K562 (cell line): ENCODE data around the gene SCAANT1. TPM values are rescaled to one million over a fixed set of nuclear protein-coding genes. Genes with fewer than 3 reads are reported as not detected.

Experiments used
- ATAC-seq: fragments of 200-7000 bp; cut with Tn5 transposase; 3 replicates; pipeline ENCODE4 v1.9.1; 2020; ENCODE audit warnings: moderate library complexity
- BruUV-seq: library from RNA; stranded (reverse); fragments of 400-500 nt; replicated peaks from 2 replicates; lab custom pipeline; 2021; lab: Mats Ljungman, UMichigan
- CTCF ChIA-PET: fragments of 300-600 bp; formaldehyde crosslinking; extraction: SDS; loops from one replicate; lab custom pipeline; 2021; ENCODE audit warnings: low intra/inter-chr PET ratio; lab: Yijun Ruan, JAX
- POLR2A ChIA-PET: fragments of 300-600, 350-650 bp; sonication (Branson Sonifier 250); formaldehyde crosslinking; extraction: SDS; loops from one replicate; lab custom pipeline; 2021; ENCODE audit warnings: antibody characterized with exemption, inconsistent platforms; lab: Yijun Ruan, JAX
- DNase-seq, 4 experiments: peaks; one replicate each; pipeline versions ENCODE4 v3.0.0 to v3.0.0-alpha.2; 2011 to 2018; ENCODE audit warnings: low spot score in 3 of 4, mixed read lengths in 3 of 4; ENCODE audit errors: extremely low read depth in 1 of 4
- FAIRE-seq: peaks from 2 replicates; lab custom pipeline; 2011; peaks lifted over from hg19 to GRCh38; lab: Jason Lieb, UNC
- H2AFZ ChIP-seq: 2 replicates; pipeline ENCODE4 v1.6.0; 2011; ENCODE audit warnings: low read depth, low read length, control low read depth, inconsistent platforms
- H3K27ac ChIP-seq: fragments of 200-600 bp; 3 replicates; pipeline ENCODE4 v1.8.0; 2011; ENCODE audit warnings: low read depth, mild to moderate bottlenecking, control low read depth, inconsistent platforms, low read length, moderate library complexity, mixed read lengths; ENCODE audit errors: extremely low read depth
- H3K27me3 ChIP-seq, 2 experiments: fragments of 300-600 bp in 1 of 2; 2 replicates in 1 of 2; 3 replicates in 1 of 2; pipeline versions ENCODE4 v1.6.0 to v1.8.0; 2011; ENCODE audit warnings: inconsistent platforms in 2 of 2, low read length in 2 of 2, mild to moderate bottlenecking in 1 of 2, mixed read lengths in 1 of 2, moderate library complexity in 1 of 2; ENCODE audit not compliant: control insufficient read depth in 2 of 2, insufficient read depth in 2 of 2
- H3K36me3 ChIP-seq: fragments of 300-600 bp; 3 replicates; pipeline ENCODE4 v1.8.0; 2011; ENCODE audit warnings: mild to moderate bottlenecking, low read length, inconsistent platforms; ENCODE audit not compliant: control insufficient read depth, insufficient read depth
- H3K4me1 ChIP-seq, 2 experiments: fragments of 200-600 bp in 1 of 2; replicated peaks in 1 of 2; 2 replicates in 1 of 2; 3 replicates in 1 of 2; pipeline versions ENCODE4 v1.5.1 to v1.8.0; 2011; ENCODE audit warnings: inconsistent platforms in 2 of 2, low read length in 2 of 2, mild to moderate bottlenecking in 1 of 2, mixed read lengths in 1 of 2, moderate library complexity in 1 of 2; ENCODE audit not compliant: control insufficient read depth in 2 of 2, insufficient read depth in 2 of 2
- H3K4me2 ChIP-seq: 2 replicates; pipeline ENCODE4 v1.6.1; 2011; ENCODE audit warnings: low read length, control low read depth, inconsistent platforms, mixed read lengths; ENCODE audit not compliant: insufficient read depth
- H3K4me3 ChIP-seq: fragments of 200-600 bp; sonication (generic), shearing (Covaris generic); 2 replicates; pipeline ENCODE4 v1.5.1; 2016; ENCODE audit warnings: control low read depth, inconsistent platforms
- H3K79me2 ChIP-seq: fragments of 200-600 bp; 3 replicates; pipeline ENCODE4 v1.8.0; 2011; ENCODE audit warnings: low read length, inconsistent platforms; ENCODE audit not compliant: control insufficient read depth, insufficient read depth
- H3K9ac ChIP-seq, 2 experiments: 2 replicates each; pipeline versions ENCODE4 v1.6.0 to v1.6.1; 2011; ENCODE audit warnings: low read depth in 2 of 2, low read length in 2 of 2, control low read depth in 1 of 2, inconsistent platforms in 1 of 2, mild to moderate bottlenecking in 1 of 2, mixed read lengths in 1 of 2; ENCODE audit not compliant: insufficient read depth in 1 of 2
- H3K9me1 ChIP-seq: one replicate; pipeline ENCODE4 v1.6.0; 2011; ENCODE audit warnings: inconsistent platforms, mild to moderate bottlenecking, low read length, moderate library complexity; ENCODE audit not compliant: control insufficient read depth, insufficient read depth
- H3K9me3 ChIP-seq: replicated peaks from 2 replicates; pipeline ENCODE4 v1.5.1; 2011; ENCODE audit warnings: low read depth, low read length, inconsistent platforms; ENCODE audit not compliant: control insufficient read depth, insufficient read depth
- H4K20me1 ChIP-seq: replicated peaks from 2 replicates; pipeline ENCODE4 v1.6.1; 2011; ENCODE audit warnings: low read length, inconsistent platforms, mixed read lengths; ENCODE audit not compliant: control insufficient read depth, insufficient read depth
- EWSR1 ChIP-seq: fragments of 450-650 bp; IDR thresholded peaks from 2 replicates; pipeline ENCODE4 v1.6.1; 2018; ENCODE audit warnings: borderline replicate concordance, mild to moderate bottlenecking, low read depth, moderate library complexity; ENCODE audit not compliant: partially characterized antibody
- POLR2G ChIP-seq: fragments of 200-400 bp; formaldehyde crosslinking; IDR thresholded peaks from 2 replicates; pipeline ENCODE4 v1.6.1; 2017; ENCODE audit warnings: low read depth, mild to moderate bottlenecking, antibody characterized with exemption, low read length, moderate library complexity
- RB1 ChIP-seq: fragments of 450-650 bp; IDR thresholded peaks from 2 replicates; pipeline ENCODE4 v1.6.1; 2017; ENCODE audit warnings: low read depth, mild to moderate bottlenecking
- ZNF253 ChIP-seq: fragments of 250-450 bp; sonication (Bioruptor Pico); conservative IDR thresholded peaks from 2 replicates; pipeline ENCODE4 v1.6.1; 2021; ENCODE audit warnings: mild to moderate bottlenecking
- ZNF561 ChIP-seq: fragments of 450-650 bp; formaldehyde crosslinking; conservative IDR thresholded peaks from 2 replicates; pipeline ENCODE4 v1.4.0; 2020; ENCODE audit warnings: mild to moderate bottlenecking, moderate library complexity
- ZSCAN32 ChIP-seq: fragments of 450-650 bp; formaldehyde crosslinking; IDR thresholded peaks from 2 replicates; pipeline ENCODE4 v1.4.0; 2020; ENCODE audit warnings: mild to moderate bottlenecking, moderate library complexity
- WGBS: fragments of 100-300 bp; shearing (Covaris generic); methylation state at CpG from one replicate; pipeline ENCODE4 v1.1.6; 2016; ENCODE audit warnings: low coverage, mixed read lengths; ENCODE audit not compliant: insufficient coverage; ENCODE audit errors: missing lambda C conversion rate; 5-methylcytosine and 5-hydroxymethylcytosine counted together
- in situ Hi-C: fragments of 300-500 bp; cut with MboI; formaldehyde crosslinking; loops from 4 replicates; pipeline ENCODE4 v1.15.0; 2018; ENCODE audit warnings: inconsistent platforms, mixed read lengths
- intact Hi-C: fragments of 100-400 bp; cut with micrococcal nuclease; formaldehyde crosslinking; loops from 2 replicates; pipeline ENCODE4 v1.14.2; 2022
- polyA plus RNA-seq, 8 experiments: library from polyadenylated mRNA; depleted of rRNA in 4 of 8; stranded (reverse) in 5 of 8; unstranded in 3 of 8; fragments of >200 nt; fragmentation: Nextera tagmentation in 2 of 8; fragmentation: Illumina TruSeq in 1 of 8; extraction: Ambion mirVana in 2 of 8; extraction: Trizol in 1 of 8; gene quantifications; 2 replicates each; pipeline versions ENCODE4 v1.2.1 to v1.2.3, GENCODE V29; 2011 to 2014; ENCODE audit warnings: inconsistent platforms in 1 of 8, missing spikeins in 1 of 8
- total RNA-seq, 7 experiments: library from RNA; depleted of rRNA in 6 of 7; stranded (reverse); fragments of >200 nt in 6 of 7; fragmentation: Illumina TruSeq in 2 of 7; extraction: Trizol in 2 of 7; gene quantifications; 2 replicates each; pipeline versions ENCODE4 v1.2.1 to v1.2.3, GENCODE V29; 2011 to 2021; ENCODE audit warnings: low replicate concordance in 1 of 7
- TF ChIP-seq, protein P1 (sequence below): fragments of 250-450 bp; sonication (Bioruptor Pico); IDR thresholded peaks from 2 replicates; pipeline ENCODE4 v1.5.0; 2021
- TF ChIP-seq, protein P2 (sequence below), 2 experiments: fragments of 450-650 bp in 1 of 2; IDR thresholded peaks; 2 replicates each; pipeline ENCODE4 v1.6.1; 2011 to 2017; ENCODE audit warnings: low read depth in 2 of 2, antibody characterized with exemption in 1 of 2, borderline replicate concordance in 1 of 2, low read length in 1 of 2, mild to moderate bottlenecking in 1 of 2, mixed read lengths in 1 of 2; ENCODE audit not compliant: control insufficient read depth in 1 of 2

SCAANT1 gene
- total and polyA plus RNA-seq, 9 of the 15 experiments (the other 6 are each of a cell fraction or from before 2014, with no cell fraction given) = not detected

DNA sequence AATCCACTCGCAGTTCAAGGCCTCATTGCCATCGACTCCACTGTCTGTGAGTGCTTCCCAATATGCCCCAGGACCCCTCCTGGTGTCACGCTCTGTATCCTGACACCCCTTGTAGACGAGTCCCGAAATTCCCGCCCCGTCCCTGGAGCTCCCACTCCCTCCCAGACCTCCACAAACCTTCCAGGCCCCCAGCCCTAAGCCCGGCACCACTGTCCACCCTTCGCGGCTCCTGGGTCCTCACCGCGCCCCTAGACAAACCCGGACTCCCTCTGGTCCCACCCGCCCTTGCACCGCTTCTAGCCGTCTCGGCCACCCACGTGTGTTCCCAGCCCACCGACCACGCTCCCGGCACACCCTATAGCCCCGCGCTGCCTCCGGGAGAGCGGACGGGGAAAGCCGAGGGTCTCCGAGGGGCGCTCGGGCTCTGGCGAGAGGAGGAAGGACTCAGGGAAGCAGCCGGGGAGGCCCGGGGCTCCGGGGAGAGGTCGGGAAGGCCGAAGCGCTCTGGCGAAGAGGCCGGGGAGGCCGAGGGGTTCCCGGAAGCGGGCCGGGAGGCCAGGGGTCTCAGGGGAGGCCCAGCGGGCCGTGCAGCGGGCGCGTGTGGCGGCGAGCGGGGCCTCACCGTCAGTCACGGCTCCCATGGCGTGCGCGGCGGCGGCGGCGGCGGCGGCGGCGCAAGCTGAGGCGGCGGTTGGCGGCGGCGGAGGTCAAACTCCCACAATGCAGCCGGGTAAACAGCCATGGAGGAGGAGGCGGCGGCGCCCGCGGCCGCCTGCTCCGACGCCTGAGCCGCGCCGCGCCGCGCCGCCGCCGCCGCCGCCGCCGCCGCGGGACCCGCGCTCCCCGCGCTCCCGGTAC lies 48.8 kb downstream of the SCAANT1 start, which contains the start of the genes ATXN7 and THOC7 (continued):
- TF ChIP-seq, protein P1, sequence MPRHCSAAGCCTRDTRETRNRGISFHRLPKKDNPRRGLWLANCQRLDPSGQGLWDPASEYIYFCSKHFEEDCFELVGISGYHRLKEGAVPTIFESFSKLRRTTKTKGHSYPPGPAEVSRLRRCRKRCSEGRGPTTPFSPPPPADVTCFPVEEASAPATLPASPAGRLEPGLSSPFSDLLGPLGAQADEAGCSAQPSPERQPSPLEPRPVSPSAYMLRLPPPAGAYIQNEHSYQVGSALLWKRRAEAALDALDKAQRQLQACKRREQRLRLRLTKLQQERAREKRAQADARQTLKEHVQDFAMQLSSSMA = no peak
- TF ChIP-seq POLR2G (peak; percentile 85), ZNF561 (no peak), ZSCAN32 (CRISPR knock-in tag) (no peak)

DNA sequence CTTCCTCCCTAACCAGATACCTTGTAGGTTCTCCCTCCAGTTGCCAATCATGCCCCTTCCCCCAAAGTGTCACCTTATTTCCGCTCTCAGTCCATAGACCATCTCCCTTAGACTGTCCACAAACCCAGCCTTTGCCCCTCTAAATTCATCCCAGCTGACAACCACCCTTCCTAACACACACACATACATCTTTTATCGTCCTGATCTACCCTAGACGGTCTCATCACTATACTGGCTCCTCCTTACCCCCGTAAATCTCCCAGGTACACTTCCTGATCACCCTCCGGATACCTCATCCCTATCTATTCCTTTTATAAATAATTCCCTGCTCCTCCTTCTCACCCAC lies 49.4 kb downstream of the SCAANT1 start:
- DNase-seq (peak in 1 of 4 experiments; percentile 30), ATAC-seq (peak; percentile 22), FAIRE-seq (no peak)
- no TSS peak for BruUV-seq
- WGBS = 21% methylated on average over 2 of the region's 5 CpGs
- ChIA-PET CTCF (no interaction called here), POLR2A (no interaction called here)
- H3K9me3 ChIP-seq = no peaks in the 10 kb centered on the region
- in situ Hi-C loops (no loop called here), intact Hi-C loops (loop anchor here (5.0 to 10.0 kb wide), 3 partner anchors 50 to 155 kb away; partner anchors contain the start of gene SCAANT1)
- peak overlapping the region; percentile 96 for H3K27ac ChIP-seq
- H3K36me3 ChIP-seq = peaks cover 8% of the 10 kb centered on the region; the same call in 2 of the 3 replicates
- H3K4me2 ChIP-seq = peak overlapping the region; percentile 83
- no peaks in the 10 kb centered on the region for H4K20me1 ChIP-seq
- no peaks in the 10 kb centered on the region for H3K27me3 ChIP-seq
- peaks cover 4% of the 10 kb centered on the region in 2 experiments; a peak in 4 of 5 replicates for H3K4me1 ChIP-seq
- H3K9me1 ChIP-seq = no peaks in the 10 kb centered on the region
- peak overlapping the region; percentile 93 to 97 for H3K9ac ChIP-seq
- H2AFZ ChIP-seq = peak overlapping the region; percentile 86
- peak overlapping the region; percentile 89 for H3K4me3 ChIP-seq
- H3K79me2 ChIP-seq = peaks cover 90% of the 10 kb centered on the region
- TF ChIP-seq RB1 (no peak), ZNF253 (CRISPR knock-in tag) (no peak), ZNF561 (no peak), EWSR1 (peak; percentile 23)
- TF ChIP-seq, protein P2, sequence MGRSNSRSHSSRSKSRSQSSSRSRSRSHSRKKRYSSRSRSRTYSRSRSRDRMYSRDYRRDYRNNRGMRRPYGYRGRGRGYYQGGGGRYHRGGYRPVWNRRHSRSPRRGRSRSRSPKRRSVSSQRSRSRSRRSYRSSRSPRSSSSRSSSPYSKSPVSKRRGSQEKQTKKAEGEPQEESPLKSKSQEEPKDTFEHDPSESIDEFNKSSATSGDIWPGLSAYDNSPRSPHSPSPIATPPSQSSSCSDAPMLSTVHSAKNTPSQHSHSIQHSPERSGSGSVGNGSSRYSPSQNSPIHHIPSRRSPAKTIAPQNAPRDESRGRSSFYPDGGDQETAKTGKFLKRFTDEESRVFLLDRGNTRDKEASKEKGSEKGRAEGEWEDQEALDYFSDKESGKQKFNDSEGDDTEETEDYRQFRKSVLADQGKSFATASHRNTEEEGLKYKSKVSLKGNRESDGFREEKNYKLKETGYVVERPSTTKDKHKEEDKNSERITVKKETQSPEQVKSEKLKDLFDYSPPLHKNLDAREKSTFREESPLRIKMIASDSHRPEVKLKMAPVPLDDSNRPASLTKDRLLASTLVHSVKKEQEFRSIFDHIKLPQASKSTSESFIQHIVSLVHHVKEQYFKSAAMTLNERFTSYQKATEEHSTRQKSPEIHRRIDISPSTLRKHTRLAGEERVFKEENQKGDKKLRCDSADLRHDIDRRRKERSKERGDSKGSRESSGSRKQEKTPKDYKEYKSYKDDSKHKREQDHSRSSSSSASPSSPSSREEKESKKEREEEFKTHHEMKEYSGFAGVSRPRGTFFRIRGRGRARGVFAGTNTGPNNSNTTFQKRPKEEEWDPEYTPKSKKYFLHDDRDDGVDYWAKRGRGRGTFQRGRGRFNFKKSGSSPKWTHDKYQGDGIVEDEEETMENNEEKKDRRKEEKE (IDR thresholded peaks at IDR 0.05; ENCODE audit: borderline replicate concordance in 1 of 2, control insufficient read depth in 1 of 2, low read depth in 2 of 2, low read length in 1 of 2) = peak in 1 of 2 experiments; percentile 10; a peak in 1 of 4 replicates
